ENCODE measurements around the gene APEX1.

- TF ChIP-seq, protein P1, sequence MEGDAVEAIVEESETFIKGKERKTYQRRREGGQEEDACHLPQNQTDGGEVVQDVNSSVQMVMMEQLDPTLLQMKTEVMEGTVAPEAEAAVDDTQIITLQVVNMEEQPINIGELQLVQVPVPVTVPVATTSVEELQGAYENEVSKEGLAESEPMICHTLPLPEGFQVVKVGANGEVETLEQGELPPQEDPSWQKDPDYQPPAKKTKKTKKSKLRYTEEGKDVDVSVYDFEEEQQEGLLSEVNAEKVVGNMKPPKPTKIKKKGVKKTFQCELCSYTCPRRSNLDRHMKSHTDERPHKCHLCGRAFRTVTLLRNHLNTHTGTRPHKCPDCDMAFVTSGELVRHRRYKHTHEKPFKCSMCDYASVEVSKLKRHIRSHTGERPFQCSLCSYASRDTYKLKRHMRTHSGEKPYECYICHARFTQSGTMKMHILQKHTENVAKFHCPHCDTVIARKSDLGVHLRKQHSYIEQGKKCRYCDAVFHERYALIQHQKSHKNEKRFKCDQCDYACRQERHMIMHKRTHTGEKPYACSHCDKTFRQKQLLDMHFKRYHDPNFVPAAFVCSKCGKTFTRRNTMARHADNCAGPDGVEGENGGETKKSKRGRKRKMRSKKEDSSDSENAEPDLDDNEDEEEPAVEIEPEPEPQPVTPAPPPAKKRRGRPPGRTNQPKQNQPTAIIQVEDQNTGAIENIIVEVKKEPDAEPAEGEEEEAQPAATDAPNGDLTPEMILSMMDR (IDR thresholded peaks at IDR 0.05) = no peak
- no peak for TF ChIP-seq POLR2A (IDR thresholded peaks at IDR 0.05)
These were observed 15.5 kb downstream of the APEX1 start for GRCh38 chr14:20470603-20470901.

All from prostate gland (tissue), 2 donors.